ENCODE data around the gene OR2AE1. TPM values are rescaled to one million over a fixed set of nuclear protein-coding genes. Genes with fewer than 3 reads are reported as not detected.

OR2AE1 gene
- total and polyA plus RNA-seq, 2 of the 13 experiments (the other 11 are each of a cell fraction or from before 2014, with no cell fraction given) = not detected

DNA sequence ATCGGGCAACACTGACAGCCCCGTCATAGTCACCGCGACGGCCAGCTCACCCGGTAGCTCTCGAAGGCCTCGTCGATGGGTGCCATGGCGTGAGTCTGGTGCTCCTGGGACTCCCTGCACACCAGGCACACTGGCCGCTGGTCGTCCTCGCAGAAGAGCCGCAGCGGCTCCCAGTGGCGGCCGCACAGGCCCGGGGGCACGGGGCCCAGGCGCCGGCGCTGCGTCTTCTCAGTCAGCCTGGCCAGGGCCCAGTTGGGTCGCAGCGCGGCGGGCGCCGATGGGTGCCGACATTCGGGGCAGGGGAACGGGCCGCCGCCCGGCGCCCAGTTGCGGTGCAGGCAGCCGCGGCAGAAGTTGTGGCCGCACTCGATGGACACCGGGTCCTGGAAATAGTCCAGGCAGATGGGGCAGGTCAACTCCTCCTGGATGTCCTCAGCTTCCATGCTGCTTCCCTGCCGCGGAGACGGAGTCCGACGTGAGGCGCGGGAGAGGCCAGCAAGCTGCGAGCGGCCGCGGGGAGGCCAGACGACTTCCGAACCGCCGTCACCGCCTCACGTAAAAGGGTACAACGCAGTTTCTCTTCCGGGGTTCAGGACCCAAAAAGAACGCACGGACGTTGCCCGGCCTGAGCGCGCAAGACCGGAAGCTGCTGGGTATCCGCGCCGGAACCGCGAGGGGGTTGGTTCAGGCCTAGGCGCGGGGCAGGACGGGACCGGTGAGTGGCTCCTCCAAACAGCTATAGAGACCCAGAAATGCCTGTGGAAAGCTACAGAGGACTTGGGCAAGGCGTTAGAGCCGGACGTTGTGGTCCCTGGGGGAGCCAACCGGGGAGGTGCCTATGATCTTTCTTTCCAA lies 42.4 kb upstream of the OR2AE1 start, which contains the start of gene TRIM4 (continued):
- TF ChIP-seq TBX2 (CRISPR knock-in tag; IDR thresholded peaks at IDR 0.05; ENCODE audit: borderline replicate concordance) = peak; percentile 85
- 0 out of 2 replicates have a peak, but pooled peaks have one; percentile 42 for TF ChIP-seq ZBTB4 (CRISPR knock-in tag; IDR thresholded peaks at IDR 0.05; ENCODE audit: borderline replicate concordance)
- TF ChIP-seq ZNF142 (CRISPR knock-in tag; IDR thresholded peaks at IDR 0.05) = peak; percentile 69; the same call in 1 of the 2 replicates
- TF ChIP-seq ZNF891 (CRISPR knock-in tag; IDR thresholded peaks at IDR 0.05) = peak; percentile 49
- TF ChIP-seq MAFF (IDR thresholded peaks at IDR 0.05; ENCODE audit: low read depth, low read length) = no peak
- TF ChIP-seq MAX (IDR thresholded peaks at IDR 0.05) = peak; percentile 80
- no peak for TF ChIP-seq THYN1 (CRISPR knock-in tag; IDR thresholded peaks at IDR 0.05; ENCODE audit: borderline replicate concordance, low read depth)
- no peak for TF ChIP-seq TP53 (CRISPR knock-in tag; conservative IDR thresholded peaks at IDR 0.05)
- TF ChIP-seq ZFX (CRISPR knock-in tag; IDR thresholded peaks at IDR 0.05; ENCODE audit: low read depth) = peak; percentile 97
- TF ChIP-seq ATRX (CRISPR knock-in tag; IDR thresholded peaks at IDR 0.05; ENCODE audit: borderline replicate concordance) = no peak
- no peak for TF ChIP-seq DDIT3 (CRISPR knock-in tag; IDR thresholded peaks at IDR 0.05)
- no peak for TF ChIP-seq XBP1 (CRISPR knock-in tag; IDR thresholded peaks at IDR 0.05)
- TF ChIP-seq ZNF232 (CRISPR knock-in tag; IDR thresholded peaks at IDR 0.05; ENCODE audit: borderline replicate concordance) = peak; percentile 15; the same call in 1 of the 2 replicates
- TF ChIP-seq RXRA (CRISPR knock-in tag; IDR thresholded peaks at IDR 0.05) = peak; percentile 64; the same call in 1 of the 2 replicates
- TF ChIP-seq YY1 (IDR thresholded peaks at IDR 0.05; ENCODE audit: insufficient read depth, insufficient replicate concordance, low read depth, low read length) = peak; percentile 41
- no peak for TF ChIP-seq ZBTB8A (CRISPR knock-in tag; IDR thresholded peaks at IDR 0.05; ENCODE audit: borderline replicate concordance, low read depth)
- TF ChIP-seq ZNF121 (CRISPR knock-in tag; IDR thresholded peaks at IDR 0.05) = peak; percentile 60
- no peak for TF ChIP-seq RFXANK (CRISPR knock-in tag; IDR thresholded peaks at IDR 0.05)
- 0 out of 2 replicates have a peak, but pooled peaks have one; percentile 6 for TF ChIP-seq ZNF136 (CRISPR knock-in tag; IDR thresholded peaks at IDR 0.05; ENCODE audit: low read depth)
- TF ChIP-seq ZNF747 (CRISPR knock-in tag; IDR thresholded peaks at IDR 0.05; ENCODE audit: borderline replicate concordance) = peak; percentile 95
